Smooth muscle cell (in vitro differentiated cells): Measurements from ENCODE around the gene OGDH. TPM values are rescaled to one million over a fixed set of nuclear protein-coding genes. Genes with fewer than 3 reads are reported as not detected.
"Not testable (repeated sequence)": the region's sequence is repeated elsewhere in the genome, so short reads cannot be mapped to it uniquely, and the experiment has no call there.

Source experiments
- DNase-seq: peaks from one replicate; lab custom pipeline; 2025; ENCODE audit not compliant: unreplicated experiment; lab: John Stamatoyannopoulos, UW
- H2AFZ ChIP-seq: fragments of 200-600 bp; sonication (generic); 2 replicates; pipeline ENCODE4 v1.6.0; 2016; ENCODE audit warnings: antibody characterized with exemption, low read depth, mild to moderate bottlenecking
- H3F3A ChIP-seq: fragments of 200-600 bp; sonication (generic); 2 replicates; pipeline ENCODE4 v1.6.0; 2017; ENCODE audit warnings: antibody characterized with exemption, low read depth
- H3K27ac ChIP-seq: fragments of 200-600 bp; sonication (generic); 2 replicates; pipeline ENCODE4 v1.5.1; 2016; ENCODE audit warnings: low read depth, mild to moderate bottlenecking
- H3K27me3 ChIP-seq: fragments of 200-600 bp; sonication (generic); 2 replicates; pipeline ENCODE4 v1.6.1; 2016; ENCODE audit warnings: low read depth, mild to moderate bottlenecking
- H3K36me3 ChIP-seq: fragments of 200-600 bp; sonication (generic); 2 replicates; pipeline ENCODE4 v1.5.1; 2016; ENCODE audit warnings: low read depth
- H3K4me1 ChIP-seq: fragments of 200-600 bp; sonication (generic); 2 replicates; pipeline ENCODE4 v1.5.1; 2016; ENCODE audit warnings: low read depth
- H3K4me2 ChIP-seq: fragments of 200-600 bp; sonication (generic); 2 replicates; pipeline ENCODE4 v1.6.0; 2016; ENCODE audit warnings: mild to moderate bottlenecking
- H3K4me3 ChIP-seq: fragments of 200-600 bp; sonication (generic); 2 replicates; pipeline ENCODE4 v1.5.1; 2016; ENCODE audit warnings: mild to moderate bottlenecking
- H3K79me2 ChIP-seq: fragments of 200-600 bp; sonication (generic); 2 replicates; pipeline ENCODE4 v1.6.0; 2016; ENCODE audit warnings: low read depth, mild to moderate bottlenecking
- H3K9ac ChIP-seq: fragments of 200-600 bp; sonication (generic); 2 replicates; pipeline ENCODE4 v1.6.0; 2016; ENCODE audit warnings: low read depth
- H3K9me3 ChIP-seq: fragments of 200-600 bp; sonication (generic); replicated peaks from 2 replicates; pipeline ENCODE4 v1.5.1; 2016; ENCODE audit warnings: low read depth
- H4K20me1 ChIP-seq: fragments of 200-600 bp; sonication (generic); 2 replicates; pipeline ENCODE4 v1.6.0; 2016; ENCODE audit warnings: low read depth
- CTCF ChIP-seq: fragments of 200-600 bp; sonication (generic); IDR thresholded peaks from 2 replicates; pipeline ENCODE4 v1.5.1; 2017; ENCODE audit warnings: borderline replicate concordance, mild to moderate bottlenecking, antibody characterized with exemption; ENCODE audit not compliant: insufficient read depth, poor library complexity, severe bottlenecking
- WGBS: methylation state at CpG from one replicate; pipeline ENCODE4 v1.1.7; 2016; ENCODE audit warnings: low lambda C conversion rate; 5-methylcytosine and 5-hydroxymethylcytosine counted together
- polyA plus RNA-seq: library from polyadenylated mRNA; unstranded; fragments of >200 nt; fragmentation: Nextera tagmentation; extraction: Ambion mirVana; gene quantifications from 2 replicates; pipeline ENCODE4 v1.2.1, GENCODE V29; 2016
- total RNA-seq: library from RNA; depleted of rRNA; stranded (reverse); fragments of >200 nt; gene quantifications from 2 replicates; pipeline ENCODE4 v1.2.3, GENCODE V29; 2014

Gene OGDH
- total and polyA plus RNA-seq, 2 experiments from 2014 or later = 32.6 to 34.2 TPM

DNA sequence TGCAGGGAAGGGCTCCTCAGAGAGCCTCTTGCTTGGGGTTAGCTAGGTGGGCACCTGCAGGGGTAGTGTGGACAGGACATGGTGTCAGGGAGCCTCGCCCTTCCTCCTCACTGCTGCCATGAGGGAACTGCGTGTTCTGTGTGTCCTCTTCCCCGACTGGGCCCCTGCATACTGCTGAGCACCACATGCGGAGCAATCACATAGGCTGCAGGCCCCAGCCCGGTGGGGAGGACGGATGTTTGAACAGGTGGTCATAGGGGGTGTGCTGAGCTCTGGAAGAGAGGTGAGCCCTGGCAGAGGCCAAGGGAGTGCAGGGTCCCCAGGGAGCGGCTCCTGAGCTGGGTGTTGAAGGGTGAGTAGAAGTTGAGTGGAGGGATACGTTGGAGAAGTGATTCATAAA lies 93.9 kb downstream of the OGDH start:
- Histone ChIP-seq H3K79me2 (no peaks in the 10 kb centered on the region), H4K20me1 (no peaks in the 10 kb centered on the region), H3K4me2 (no peak overlapping the region), H3K4me3 (no peak overlapping the region), H3K9me3 (no peaks in the 10 kb centered on the region), H3K27ac (no peak overlapping the region), H3K36me3 (peaks cover 7% of the 10 kb centered on the region), H3K9ac (no peak overlapping the region), H3K27me3 (no peaks in the 10 kb centered on the region), H3F3A (no peaks in the 10 kb centered on the region), H3K4me1 (no peaks in the 10 kb centered on the region), H2AFZ (no peak overlapping the region)
- no peak for DNase-seq
- 97% methylated on average over 8 of the region's 8 CpGs for WGBS
- TF ChIP-seq CTCF = no peak

GRCh38 chr7:44703391-44703790 lies 97.0 kb downstream of the OGDH start:
- not testable (repeated sequence) for H2AFZ ChIP-seq, H3K79me2 ChIP-seq, DNase-seq, H3K4me3 ChIP-seq, H3K4me1 ChIP-seq, H3F3A ChIP-seq, H3K27ac ChIP-seq, H3K9ac ChIP-seq, H3K4me2 ChIP-seq, H4K20me1 ChIP-seq, H3K9me3 ChIP-seq, H3K36me3 ChIP-seq, H3K27me3 ChIP-seq
- WGBS = 94% methylated on average over 10 of the region's 10 CpGs

DNA sequence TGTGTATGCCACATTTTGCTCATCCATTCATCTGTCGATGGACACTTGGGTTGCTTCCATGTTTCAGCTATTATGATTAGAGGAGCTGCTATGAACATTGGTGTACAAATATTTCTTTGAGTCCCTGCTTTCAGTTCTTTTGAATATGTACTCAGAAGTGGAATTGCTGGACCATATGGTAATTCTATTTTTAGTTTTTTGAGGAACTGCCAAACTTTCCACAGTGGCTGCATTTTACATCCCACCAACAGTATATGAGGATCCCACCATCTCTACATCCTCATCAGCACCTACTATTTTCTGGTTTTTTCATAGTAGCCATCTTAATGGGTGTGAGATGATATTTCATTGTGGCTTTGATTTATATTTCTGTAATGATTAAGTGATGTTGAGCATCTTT lies 97.5 kb downstream of the OGDH start:
- no peak for DNase-seq
- H3K79me2 ChIP-seq = no peaks in the 10 kb centered on the region
- no peaks in the 10 kb centered on the region for H3K4me1 ChIP-seq
- 96% methylated on average over 1 of the region's 1 CpG for WGBS
- no peaks in the 10 kb centered on the region for H4K20me1 ChIP-seq
- no peak overlapping the region for H3K27ac ChIP-seq
- no peak for TF ChIP-seq CTCF
- no peak overlapping the region for H3K9ac ChIP-seq
- peaks cover 5% of the 10 kb centered on the region for H3K36me3 ChIP-seq
- no peak overlapping the region for H2AFZ ChIP-seq
- H3K4me3 ChIP-seq = no peak overlapping the region
- no peaks in the 10 kb centered on the region for H3F3A ChIP-seq
- no peaks in the 10 kb centered on the region for H3K27me3 ChIP-seq
- no peak overlapping the region for H3K4me2 ChIP-seq
- no peaks in the 10 kb centered on the region for H3K9me3 ChIP-seq

- H3K9ac ChIP-seq = no peak overlapping the region
- no peak overlapping the region for H3K27ac ChIP-seq
- 93% methylated on average over 3 of the region's 3 CpGs for WGBS
- H3K4me2 ChIP-seq = no peak overlapping the region
- no peak for TF ChIP-seq CTCF
- no peak overlapping the region for H2AFZ ChIP-seq
- no peak for DNase-seq
- no peaks in the 10 kb centered on the region for H4K20me1 ChIP-seq
- H3K4me1 ChIP-seq = no peaks in the 10 kb centered on the region
- no peaks in the 10 kb centered on the region for H3K36me3 ChIP-seq
- no peaks in the 10 kb centered on the region for H3K79me2 ChIP-seq
- no peak overlapping the region for H3K4me3 ChIP-seq
- no peaks in the 10 kb centered on the region for H3K9me3 ChIP-seq
- H3K27me3 ChIP-seq = no peaks in the 10 kb centered on the region
- no peaks in the 10 kb centered on the region for H3F3A ChIP-seq
These were observed 99.0 kb downstream of the OGDH start for GRCh38 chr7:44705434-44705833.
